Osteoblast (primary cell): ENCODE results near the gene PDZD11. TPM values are rescaled to one million over a fixed set of nuclear protein-coding genes. Genes with fewer than 3 reads are reported as not detected.

Source experiments
- DNase-seq: peaks from one replicate; pipeline ENCODE4 v3.0.0; 2011; ENCODE audit warnings: low spot score, mixed read lengths; ENCODE audit not compliant: insufficient read length; ENCODE audit errors: missing footprints
- H2AFZ ChIP-seq: 2 replicates; pipeline ENCODE4 v1.6.0; 2011; ENCODE audit warnings: mild to moderate bottlenecking, low read length
- H3K27ac ChIP-seq: 2 replicates; pipeline ENCODE4 v1.5.1; 2011; ENCODE audit warnings: mild to moderate bottlenecking, low read depth, low read length, moderate library complexity
- H3K27me3 ChIP-seq: 2 replicates; pipeline ENCODE4 v1.6.0; 2012; ENCODE audit warnings: mild to moderate bottlenecking, control low read depth, inconsistent platforms, low read length, moderate library complexity; ENCODE audit not compliant: insufficient read depth
- H3K36me3 ChIP-seq: 2 replicates; pipeline ENCODE4 v1.5.1; 2011; ENCODE audit warnings: mild to moderate bottlenecking, low read length, control low read depth, moderate library complexity; ENCODE audit not compliant: insufficient read depth
- H3K4me1 ChIP-seq: 2 replicates; pipeline ENCODE4 v1.5.1; 2011; ENCODE audit warnings: mild to moderate bottlenecking, low read length, control low read depth, moderate library complexity; ENCODE audit not compliant: insufficient read depth
- H3K4me2 ChIP-seq: 2 replicates; pipeline ENCODE4 v1.6.0; 2011; ENCODE audit warnings: mild to moderate bottlenecking, low read length; ENCODE audit not compliant: insufficient read depth
- H3K4me3 ChIP-seq: fragments of 200-600 bp; sonication (generic); 3 replicates; pipeline ENCODE4 v1.5.1; 2012; ENCODE audit warnings: mild to moderate bottlenecking, low read length, inconsistent platforms; ENCODE audit not compliant: insufficient read depth
- H3K79me2 ChIP-seq: 2 replicates; pipeline ENCODE4 v1.6.0; 2012; ENCODE audit warnings: mild to moderate bottlenecking, low read length, control low read depth, inconsistent platforms; ENCODE audit not compliant: insufficient read depth
- H3K9me3 ChIP-seq: 2 replicates; pipeline ENCODE4 v1.5.1; 2011; ENCODE audit warnings: low read depth, low read length, control low read depth
- H4K20me1 ChIP-seq: 2 replicates; pipeline ENCODE4 v1.6.0; 2012; ENCODE audit warnings: mild to moderate bottlenecking, low read length, control low read depth; ENCODE audit not compliant: insufficient read depth
- total RNA-seq: library from RNA; depleted of rRNA; stranded (reverse); fragments of >200 nt; gene quantifications from 2 replicates; pipeline ENCODE4 v1.2.3, GENCODE V29; 2012
- TF ChIP-seq, protein P1 (sequence below): IDR thresholded peaks from 2 replicates; pipeline ENCODE4 v1.5.1; 2011; ENCODE audit warnings: mild to moderate bottlenecking, low read depth, low read length, moderate library complexity; ENCODE audit errors: extremely low read depth

PDZD11 gene
- total RNA-seq, 1 donor, result 43.4 TPM

DNA sequence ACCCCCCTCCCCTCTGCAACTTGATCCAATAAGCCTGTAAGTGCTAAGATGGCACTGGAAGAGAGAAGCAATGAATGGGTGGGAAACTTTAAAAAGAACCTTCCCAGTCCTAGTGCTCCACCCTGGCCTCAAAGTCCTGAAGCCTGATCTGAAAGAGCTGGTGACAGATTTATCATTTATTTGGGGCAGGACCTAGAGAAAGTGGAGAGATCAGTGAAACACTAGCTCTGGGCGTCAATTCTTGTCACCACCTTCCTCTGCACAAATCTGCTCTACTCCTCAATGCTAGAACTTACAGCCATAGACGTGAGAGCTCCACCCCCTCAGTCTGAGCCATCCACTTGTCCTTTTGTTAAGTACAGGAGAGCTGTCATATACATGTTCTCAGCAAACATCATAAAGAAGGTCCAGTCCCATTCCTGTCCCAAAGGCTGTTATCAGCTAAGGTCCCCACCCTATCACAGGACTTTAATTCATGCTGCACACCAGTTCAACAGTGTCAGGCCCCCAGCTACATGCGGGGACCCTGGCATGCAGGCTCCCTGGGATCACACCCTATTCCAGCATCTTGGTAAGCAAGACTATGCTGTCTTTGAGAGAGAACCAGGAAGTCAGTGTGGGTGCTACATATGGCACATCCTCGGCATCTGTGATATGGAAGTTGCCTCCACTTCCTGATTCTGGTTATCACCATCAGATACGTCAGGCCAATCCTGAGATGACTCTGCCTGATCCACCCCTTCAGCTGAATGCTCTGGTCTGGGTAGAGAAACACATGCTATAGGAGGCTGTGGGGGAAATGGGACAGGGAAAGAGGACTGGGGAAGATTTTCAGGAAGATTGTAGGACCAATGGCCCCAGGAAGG is 32.1 kb downstream of the PDZD11 start:
- Histone ChIP-seq H2AFZ (no peak overlapping the region), H3K9me3 (no peaks in the 10 kb centered on the region), H3K79me2 (no peaks in the 10 kb centered on the region), H3K27ac (no peak overlapping the region), H3K4me2 (no peak overlapping the region), H3K36me3 (no peaks in the 10 kb centered on the region), H3K4me1 (no peaks in the 10 kb centered on the region), H3K4me3 (no peak overlapping the region), H4K20me1 (no peaks in the 10 kb centered on the region), H3K27me3 (no peaks in the 10 kb centered on the region)
- TF ChIP-seq, protein P1, sequence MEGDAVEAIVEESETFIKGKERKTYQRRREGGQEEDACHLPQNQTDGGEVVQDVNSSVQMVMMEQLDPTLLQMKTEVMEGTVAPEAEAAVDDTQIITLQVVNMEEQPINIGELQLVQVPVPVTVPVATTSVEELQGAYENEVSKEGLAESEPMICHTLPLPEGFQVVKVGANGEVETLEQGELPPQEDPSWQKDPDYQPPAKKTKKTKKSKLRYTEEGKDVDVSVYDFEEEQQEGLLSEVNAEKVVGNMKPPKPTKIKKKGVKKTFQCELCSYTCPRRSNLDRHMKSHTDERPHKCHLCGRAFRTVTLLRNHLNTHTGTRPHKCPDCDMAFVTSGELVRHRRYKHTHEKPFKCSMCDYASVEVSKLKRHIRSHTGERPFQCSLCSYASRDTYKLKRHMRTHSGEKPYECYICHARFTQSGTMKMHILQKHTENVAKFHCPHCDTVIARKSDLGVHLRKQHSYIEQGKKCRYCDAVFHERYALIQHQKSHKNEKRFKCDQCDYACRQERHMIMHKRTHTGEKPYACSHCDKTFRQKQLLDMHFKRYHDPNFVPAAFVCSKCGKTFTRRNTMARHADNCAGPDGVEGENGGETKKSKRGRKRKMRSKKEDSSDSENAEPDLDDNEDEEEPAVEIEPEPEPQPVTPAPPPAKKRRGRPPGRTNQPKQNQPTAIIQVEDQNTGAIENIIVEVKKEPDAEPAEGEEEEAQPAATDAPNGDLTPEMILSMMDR, result no peak
- DNase-seq, result no peak

DNA sequence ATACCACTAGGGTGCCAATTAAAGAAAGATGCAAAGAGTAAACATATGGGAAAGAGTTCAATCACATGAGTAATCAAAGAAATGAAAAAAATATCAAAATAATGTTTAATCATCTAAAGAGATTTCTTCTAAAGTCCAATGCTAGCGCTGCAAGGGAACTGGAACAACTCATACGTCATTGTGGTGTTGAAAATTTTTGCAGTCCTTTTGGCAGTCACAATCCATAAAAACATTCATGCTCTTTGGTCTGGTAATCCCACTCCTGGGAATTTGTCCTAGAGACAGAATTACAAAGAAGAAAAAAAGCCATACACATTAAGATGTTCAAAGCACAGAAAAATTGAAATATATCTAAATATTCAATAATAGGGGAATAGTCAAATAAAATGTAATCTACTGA is 34.3 kb downstream of the PDZD11 start:
- H4K20me1 ChIP-seq, result no peaks in the 10 kb centered on the region
- H3K9me3 ChIP-seq, result no peaks in the 10 kb centered on the region
- no peaks in the 10 kb centered on the region for H3K36me3 ChIP-seq
- DNase-seq, result no peak
- H3K27ac ChIP-seq, result no peak overlapping the region
- TF ChIP-seq, protein P1, result no peak
- H3K79me2 ChIP-seq, result no peaks in the 10 kb centered on the region
- H2AFZ ChIP-seq, result no peak overlapping the region
- no peak overlapping the region for H3K4me3 ChIP-seq
- no peak overlapping the region for H3K4me2 ChIP-seq
- no peaks in the 10 kb centered on the region for H3K27me3 ChIP-seq
- no peaks in the 10 kb centered on the region for H3K4me1 ChIP-seq

DNA sequence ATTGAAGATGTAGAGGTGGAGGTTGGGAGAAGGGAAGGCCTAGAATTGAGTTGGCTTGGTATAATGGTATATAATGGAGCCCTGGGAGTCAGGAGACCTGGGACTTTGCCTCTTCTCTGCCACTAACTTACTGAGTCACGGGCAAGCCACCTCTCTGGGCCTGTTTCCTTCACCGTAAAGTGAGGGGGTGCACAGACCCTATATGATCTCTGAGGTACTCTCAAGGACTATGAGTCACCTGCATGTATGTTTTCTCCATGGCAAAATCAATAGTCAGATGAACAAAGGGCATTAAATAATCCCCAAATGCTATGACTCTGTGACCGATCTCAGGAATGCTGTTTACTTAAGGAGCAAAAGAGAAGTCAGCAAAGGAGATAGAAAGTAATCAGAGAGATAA is 34.8 kb downstream of the PDZD11 start:
- DNase-seq, result no peak
- no peaks in the 10 kb centered on the region for H3K36me3 ChIP-seq

DNA sequence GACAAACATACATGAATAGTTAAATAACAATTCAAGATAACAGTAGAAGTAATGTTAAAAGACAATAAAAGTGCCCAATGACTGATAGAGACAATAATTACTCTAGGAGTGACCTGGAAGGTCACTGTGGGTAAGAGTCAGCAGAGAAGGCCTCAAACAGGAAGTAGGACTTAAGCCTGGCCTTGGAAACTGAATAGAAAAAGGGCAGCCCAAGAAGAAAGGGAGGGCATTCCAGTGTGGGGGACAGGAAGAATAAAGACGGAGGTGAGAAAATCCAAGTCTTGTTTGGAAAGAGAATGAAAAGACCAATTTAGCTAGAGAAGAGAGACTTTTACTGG is 35.7 kb downstream of the PDZD11 start:
- no peaks in the 10 kb centered on the region for H4K20me1 ChIP-seq
- no peak for DNase-seq
- H2AFZ ChIP-seq, result no peak overlapping the region
- no peaks in the 10 kb centered on the region for H3K4me1 ChIP-seq
- H3K27ac ChIP-seq, result no peak overlapping the region
- no peaks in the 10 kb centered on the region for H3K79me2 ChIP-seq
- TF ChIP-seq, protein P1, result no peak
- H3K4me3 ChIP-seq, result no peak overlapping the region
- H3K9me3 ChIP-seq, result no peaks in the 10 kb centered on the region
- H3K4me2 ChIP-seq, result no peak overlapping the region
- H3K36me3 ChIP-seq, result no peaks in the 10 kb centered on the region
- H3K27me3 ChIP-seq, result no peaks in the 10 kb centered on the region

More for the DNA sequence above, 34.8 kb downstream of the PDZD11 start:
- Histone ChIP-seq H3K79me2 (no peaks in the 10 kb centered on the region), H2AFZ (no peak overlapping the region), H3K9me3 (no peaks in the 10 kb centered on the region), H3K4me3 (no peak overlapping the region), H4K20me1 (no peaks in the 10 kb centered on the region), H3K27ac (no peak overlapping the region), H3K27me3 (no peaks in the 10 kb centered on the region), H3K4me2 (no peak overlapping the region), H3K4me1 (no peaks in the 10 kb centered on the region)
- TF ChIP-seq, protein P1, result no peak
